Measurements from ENCODE around the gene TMEM236. TPM values are rescaled to one million over a fixed set of nuclear protein-coding genes. Genes with fewer than 3 reads are reported as not detected.
A peak's percentile ranks its signal among the peaks of the same experiment; 100 is the strongest.

Gene TMEM236
- total and polyA plus RNA-seq, 3 experiments from 2014 or later: 0.09 to 0.11 TPM; not detected in 1

GRCh38 chr10:17735166-17735941 lies 16.6 kb upstream of the TMEM236 start:
- no peak overlapping the region for H3K4me3 ChIP-seq (ENCODE audit: low read length)
- CTCF ChIA-PET: interaction anchor here (3.2 kb wide), 1 partner anchor 127 kb away, joined by 8 read pairs; no protein-coding TSS in a partner anchor
- no peaks in the 10 kb centered on the region for H3K27me3 ChIP-seq (ENCODE audit: insufficient read depth, low read length, poor library complexity, severe bottlenecking)
- Mint-ChIP-seq H3K27me3 (no peaks in the 10 kb centered on the region), H3K4me1 (peaks cover 0 to 4% (median 2%) of the 10 kb centered on the region in 3 donors), H3K36me3 (no peaks in the 10 kb centered on the region), H3K4me3 (no peak overlapping the region), H3K9me3 (no peaks in the 10 kb centered on the region), H3K27ac (no peak overlapping the region)
- no peak for DNase-seq
- no peaks in the 10 kb centered on the region for H3K9me3 ChIP-seq (ENCODE audit: low read length)
- H3K4me1 ChIP-seq (ENCODE audit: insufficient read depth, low read length): no peaks in the 10 kb centered on the region
- H3K27ac ChIP-seq (ENCODE audit: low read depth, low read length): no peak overlapping the region
- POLR2A ChIA-PET: no interaction called here
- H3K36me3 ChIP-seq (ENCODE audit: insufficient read depth, low read length): no peaks in the 10 kb centered on the region

GRCh38 chr10:17736223-17736622 lies 15.8 kb upstream of the TMEM236 start:
- POLR2A ChIA-PET: no interaction called here
- H3K4me1 ChIP-seq (ENCODE audit: insufficient read depth, low read length): no peaks in the 10 kb centered on the region
- peaks cover 0 to 4% (median 2%) of the 10 kb centered on the region in 3 donors for H3K4me1 Mint-ChIP-seq
- H3K27ac ChIP-seq (ENCODE audit: low read depth, low read length): no peak overlapping the region
- H3K27me3 Mint-ChIP-seq: no peaks in the 10 kb centered on the region
- no peak for DNase-seq
- no peak overlapping the region for H3K4me3 ChIP-seq (ENCODE audit: low read length)
- H3K27ac Mint-ChIP-seq: no peak overlapping the region
- H3K36me3 ChIP-seq (ENCODE audit: insufficient read depth, low read length): no peaks in the 10 kb centered on the region
- H3K4me3 Mint-ChIP-seq: no peak overlapping the region
- H3K9me3 ChIP-seq (ENCODE audit: low read length): no peaks in the 10 kb centered on the region
- no peaks in the 10 kb centered on the region for H3K9me3 Mint-ChIP-seq
- CTCF ChIA-PET: interaction anchor here (1.0 to 3.2 kb wide), 6 partner anchors 13 to 135 kb away, joined by 3 to 8 read pairs (median 3); no protein-coding TSS in a partner anchor
- no peaks in the 10 kb centered on the region for H3K36me3 Mint-ChIP-seq
- H3K27me3 ChIP-seq (ENCODE audit: insufficient read depth, low read length, poor library complexity, severe bottlenecking): no peaks in the 10 kb centered on the region

GRCh38 chr10:17737027-17737965 lies 14.7 kb upstream of the TMEM236 start:
- H3K27me3 Mint-ChIP-seq: no peaks in the 10 kb centered on the region
- H3K4me1 Mint-ChIP-seq: peaks cover 0 to 4% (median 2%) of the 10 kb centered on the region in 3 donors
- H3K4me3 Mint-ChIP-seq: no peak overlapping the region
- H3K27ac ChIP-seq (ENCODE audit: low read depth, low read length): no peak overlapping the region
- CTCF ChIA-PET: interaction anchor here (1.0 to 3.2 kb wide), 6 partner anchors 11 to 136 kb away, joined by 3 to 8 read pairs (median 3); no protein-coding TSS in a partner anchor
- DNase-seq: peak in 1 of 5 donors; percentile 5
- no peak overlapping the region for H3K4me3 ChIP-seq (ENCODE audit: low read length)
- H3K36me3 Mint-ChIP-seq: no peaks in the 10 kb centered on the region
- H3K9me3 Mint-ChIP-seq: no peaks in the 10 kb centered on the region
- H3K27me3 ChIP-seq (ENCODE audit: insufficient read depth, low read length, poor library complexity, severe bottlenecking): no peaks in the 10 kb centered on the region
- no peaks in the 10 kb centered on the region for H3K9me3 ChIP-seq (ENCODE audit: low read length)
- H3K36me3 ChIP-seq (ENCODE audit: insufficient read depth, low read length): no peaks in the 10 kb centered on the region
- POLR2A ChIA-PET: no interaction called here
- no peaks in the 10 kb centered on the region for H3K4me1 ChIP-seq (ENCODE audit: insufficient read depth, low read length)
- H3K27ac Mint-ChIP-seq: no peak overlapping the region

GRCh38 chr10:17740668-17741067 lies 11.3 kb upstream of the TMEM236 start:
- Mint-ChIP-seq H3K36me3 (peaks cover 0 to 1% (median 0%) of the 10 kb centered on the region in 3 donors), H3K27ac (no peak overlapping the region), H3K9me3 (no peaks in the 10 kb centered on the region), H3K4me1 (peaks cover 7 to 10% (median 8%) of the 10 kb centered on the region in 3 donors), H3K27me3 (no peaks in the 10 kb centered on the region), H3K4me3 (no peak overlapping the region)
- no peak overlapping the region for H3K4me3 ChIP-seq (ENCODE audit: low read length)
- DNase-seq: no peak
- ChIA-PET POLR2A (no interaction called here), CTCF (no interaction called here)
- H3K9me3 ChIP-seq (ENCODE audit: low read length): no peaks in the 10 kb centered on the region
- H3K4me1 ChIP-seq (ENCODE audit: insufficient read depth, low read length): no peaks in the 10 kb centered on the region
- no peaks in the 10 kb centered on the region for H3K27me3 ChIP-seq (ENCODE audit: insufficient read depth, low read length, poor library complexity, severe bottlenecking)
- no peaks in the 10 kb centered on the region for H3K36me3 ChIP-seq (ENCODE audit: insufficient read depth, low read length)
- H3K27ac ChIP-seq (ENCODE audit: low read depth, low read length): no peak overlapping the region

- Histone ChIP-seq H3K36me3 (ENCODE audit: insufficient read depth, low read length) (no peaks in the 10 kb centered on the region), H3K9me3 (ENCODE audit: low read length) (no peaks in the 10 kb centered on the region), H3K27ac (ENCODE audit: low read depth, low read length) (no peak overlapping the region), H3K4me3 (ENCODE audit: low read length) (no peak overlapping the region), H3K4me1 (ENCODE audit: insufficient read depth, low read length) (no peaks in the 10 kb centered on the region), H3K27me3 (ENCODE audit: insufficient read depth, low read length, poor library complexity, severe bottlenecking) (no peaks in the 10 kb centered on the region)
- DNase-seq: peak; percentile 36 to 74 (median 56)
- Mint-ChIP-seq H3K9me3 (no peaks in the 10 kb centered on the region), H3K4me3 (no peak overlapping the region), H3K36me3 (peaks cover 0 to 1% (median 0%) of the 10 kb centered on the region in 3 donors), H3K27ac (no peak overlapping the region), H3K4me1 (peaks cover 4 to 10% (median 5%) of the 10 kb centered on the region in 3 donors), H3K27me3 (no peaks in the 10 kb centered on the region)
- POLR2A ChIA-PET: no interaction called here
- CTCF ChIA-PET: interaction anchor here (1.0 to 4.0 kb wide), 5 partner anchors 19 to 137 kb away, joined by 3 to 21 read pairs (median 6); partner anchors contain the start of gene STAM
Measured at GRCh38 chr10:17742918-17743317, 9.1 kb upstream of the TMEM236 start.

GRCh38 chr10:17743437-17743836 lies 8.6 kb upstream of the TMEM236 start:
- H3K27me3 ChIP-seq (ENCODE audit: insufficient read depth, low read length, poor library complexity, severe bottlenecking): no peaks in the 10 kb centered on the region
- DNase-seq: no peak
- no peak overlapping the region for H3K4me3 ChIP-seq (ENCODE audit: low read length)
- H3K9me3 ChIP-seq (ENCODE audit: low read length): no peaks in the 10 kb centered on the region
- no peaks in the 10 kb centered on the region for H3K36me3 ChIP-seq (ENCODE audit: insufficient read depth, low read length)
- ChIA-PET CTCF (interaction anchor here (1.3 to 4.0 kb wide), 2 partner anchors 135 to 137 kb away, joined by 9 to 21 read pairs; no protein-coding TSS in a partner anchor), POLR2A (no interaction called here)
- H3K4me3 Mint-ChIP-seq: no peak overlapping the region
- H3K27me3 Mint-ChIP-seq: no peaks in the 10 kb centered on the region
- no peaks in the 10 kb centered on the region for H3K4me1 ChIP-seq (ENCODE audit: insufficient read depth, low read length)
- peaks cover 0 to 1% (median 0%) of the 10 kb centered on the region in 3 donors for H3K36me3 Mint-ChIP-seq
- H3K27ac Mint-ChIP-seq: no peak overlapping the region
- no peaks in the 10 kb centered on the region for H3K9me3 Mint-ChIP-seq
- H3K4me1 Mint-ChIP-seq: peaks cover 4 to 10% (median 5%) of the 10 kb centered on the region in 3 donors
- H3K27ac ChIP-seq (ENCODE audit: low read depth, low read length): no peak overlapping the region

GRCh38 chr10:17744341-17744861 lies 7.6 kb upstream of the TMEM236 start:
- no peaks in the 10 kb centered on the region for H3K36me3 ChIP-seq (ENCODE audit: insufficient read depth, low read length)
- POLR2A ChIA-PET: no interaction called here
- CTCF ChIA-PET: interaction anchor here (1.3 to 4.0 kb wide), 2 partner anchors 136 to 138 kb away, joined by 9 to 21 read pairs; no protein-coding TSS in a partner anchor

More at GRCh38 chr10:17744341-17744861, 7.6 kb upstream of the TMEM236 start:
- no peak overlapping the region for H3K4me3 ChIP-seq (ENCODE audit: low read length)
- H3K4me1 ChIP-seq (ENCODE audit: insufficient read depth, low read length): no peaks in the 10 kb centered on the region
- H3K27ac Mint-ChIP-seq: no peak overlapping the region
- no peak overlapping the region for H3K27ac ChIP-seq (ENCODE audit: low read depth, low read length)
- no peak overlapping the region for H3K4me3 Mint-ChIP-seq
- H3K9me3 Mint-ChIP-seq: no peaks in the 10 kb centered on the region
- peaks cover 4 to 10% (median 5%) of the 10 kb centered on the region in 3 donors for H3K4me1 Mint-ChIP-seq
- no peak for DNase-seq
- peaks cover 0 to 1% (median 0%) of the 10 kb centered on the region in 3 donors for H3K36me3 Mint-ChIP-seq
- H3K27me3 ChIP-seq (ENCODE audit: insufficient read depth, low read length, poor library complexity, severe bottlenecking): no peaks in the 10 kb centered on the region
- no peaks in the 10 kb centered on the region for H3K27me3 Mint-ChIP-seq
- H3K9me3 ChIP-seq (ENCODE audit: low read length): no peaks in the 10 kb centered on the region

All from CD8-positive, alpha-beta memory T cell (primary cell).